NAMALWA (cell line): Measurements from ENCODE around the gene MYLIP.

Experiments used
- DNase-seq: peaks from one replicate; pipeline ENCODE4 v3.0.0-alpha.2; 2015; ENCODE audit warnings: low spot score

The MYLIP gene

DNA sequence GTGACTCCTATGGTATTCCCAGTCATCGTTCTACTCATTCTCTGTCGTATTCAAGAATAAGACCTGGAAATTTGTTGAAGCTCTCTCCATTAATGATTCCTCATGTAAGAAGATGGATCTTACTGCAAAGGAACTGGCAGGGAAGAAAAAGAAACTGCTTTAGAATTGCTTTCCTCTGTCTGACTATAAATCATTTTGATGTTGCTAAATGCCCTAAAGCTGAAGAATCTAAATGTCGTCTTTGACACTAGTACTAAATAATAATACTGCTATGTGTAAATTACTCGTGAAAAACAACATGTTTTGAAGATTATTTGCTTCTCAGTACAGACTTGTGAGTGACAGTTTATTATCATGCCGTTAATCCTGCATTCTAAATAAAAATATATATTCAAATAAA, 20.5 kb upstream of the MYLIP start:
- no peak for DNase-seq

DNA sequence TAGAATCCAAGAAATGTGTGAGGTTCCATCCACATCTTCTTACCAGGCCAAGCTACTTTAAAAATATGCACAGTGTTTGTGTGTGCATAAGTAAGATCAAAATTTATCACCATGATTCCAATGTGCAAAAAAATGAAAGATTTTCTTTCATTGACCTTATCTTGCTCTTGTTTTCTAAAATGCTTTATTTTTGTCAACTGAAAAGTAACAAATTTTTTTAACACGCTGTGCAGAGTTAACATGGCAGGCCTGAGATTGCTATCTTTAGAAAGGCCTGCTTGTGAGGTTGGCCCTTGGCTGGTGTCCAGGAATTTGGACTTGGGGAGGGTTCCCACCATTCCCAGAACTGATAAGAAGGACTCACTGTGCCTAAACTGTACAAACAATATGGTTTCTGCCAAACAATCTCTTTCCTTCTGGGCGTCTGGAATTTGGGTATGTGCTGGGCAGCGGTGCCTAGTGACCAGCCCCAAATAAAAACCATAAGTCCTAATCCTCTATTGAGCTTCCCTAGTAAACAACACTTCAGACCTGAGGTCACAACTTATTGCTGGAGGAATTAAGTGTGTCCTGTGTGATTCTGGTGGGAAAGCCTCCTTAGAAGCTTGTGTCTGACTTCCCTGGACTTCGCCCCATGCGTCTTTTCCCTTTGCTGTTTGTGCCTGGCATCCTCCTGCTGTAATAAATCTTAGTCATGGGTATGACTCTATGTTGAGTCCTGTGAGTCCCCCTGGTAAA, 19.8 kb upstream of the MYLIP start:
- DNase-seq, result no peak

DNA sequence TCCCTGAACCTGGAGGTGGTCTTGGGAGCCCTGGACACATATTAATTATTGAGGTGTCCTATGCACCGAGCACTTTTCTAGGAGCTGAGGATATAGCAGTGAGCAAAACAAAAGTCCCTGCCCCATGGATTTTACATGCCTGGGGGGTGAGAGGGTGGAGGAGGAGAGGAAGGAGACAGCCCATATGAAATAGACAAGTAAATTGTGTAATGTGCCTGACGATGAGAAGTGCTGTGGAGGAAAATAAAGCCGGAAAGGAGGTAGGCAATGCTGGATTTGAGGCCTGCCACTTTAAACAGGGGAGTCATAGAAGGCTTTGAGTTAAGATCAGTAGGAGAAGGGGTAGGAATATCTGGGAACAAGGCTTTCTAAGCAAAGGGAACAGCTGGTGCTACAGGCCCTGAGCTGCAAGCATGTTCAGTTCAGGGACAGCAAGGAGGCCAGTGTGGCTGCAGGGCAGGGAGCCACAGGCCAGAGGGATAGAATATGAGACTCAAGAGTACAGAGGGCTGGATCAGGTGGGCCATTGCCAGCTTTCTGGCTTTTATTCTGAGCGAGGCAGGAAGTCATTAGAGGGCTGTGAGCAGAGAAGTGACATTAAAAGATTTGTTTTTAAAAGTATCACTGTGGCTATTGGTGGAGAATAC, 19.1 kb upstream of the MYLIP start:
- no peak for DNase-seq

DNA sequence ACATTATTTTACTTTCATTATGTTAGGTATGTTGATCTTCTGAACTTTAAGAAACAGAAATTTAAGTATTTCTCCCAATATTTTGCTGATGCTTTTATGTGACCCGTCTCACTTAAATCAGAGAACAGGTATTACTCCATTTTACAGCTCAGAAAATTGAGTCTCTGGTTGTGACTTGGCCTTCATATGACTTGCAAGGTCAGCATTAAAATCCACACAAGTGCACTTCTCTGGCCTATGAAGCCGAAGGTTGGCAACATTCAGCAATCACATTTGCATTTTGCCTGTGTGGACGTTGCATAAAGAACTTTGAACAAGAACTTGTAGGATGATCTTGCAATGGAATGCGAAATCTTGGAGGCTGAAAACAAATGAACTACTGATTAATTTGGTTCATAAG, 10.1 kb upstream of the MYLIP start:
- no peak for DNase-seq

DNA sequence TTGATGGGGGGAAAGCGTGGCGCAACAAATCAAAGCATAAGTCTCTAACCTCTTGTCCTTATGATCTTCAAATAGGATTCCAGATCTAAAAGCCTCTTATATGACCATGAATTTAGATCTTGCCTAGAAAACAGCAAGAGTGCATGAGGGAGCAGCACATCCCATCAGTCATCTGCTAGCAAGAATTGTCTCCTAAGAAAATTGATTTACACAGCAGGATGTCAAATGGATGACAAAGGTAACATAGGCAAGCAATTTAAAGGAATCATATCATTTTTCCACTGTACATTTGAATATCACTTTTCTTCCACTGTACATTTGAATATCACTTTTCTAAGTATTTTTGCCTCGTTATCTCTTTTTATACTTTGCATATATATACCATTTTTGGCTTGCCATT, 7.5 kb upstream of the MYLIP start:
- DNase-seq, result no peak

DNA sequence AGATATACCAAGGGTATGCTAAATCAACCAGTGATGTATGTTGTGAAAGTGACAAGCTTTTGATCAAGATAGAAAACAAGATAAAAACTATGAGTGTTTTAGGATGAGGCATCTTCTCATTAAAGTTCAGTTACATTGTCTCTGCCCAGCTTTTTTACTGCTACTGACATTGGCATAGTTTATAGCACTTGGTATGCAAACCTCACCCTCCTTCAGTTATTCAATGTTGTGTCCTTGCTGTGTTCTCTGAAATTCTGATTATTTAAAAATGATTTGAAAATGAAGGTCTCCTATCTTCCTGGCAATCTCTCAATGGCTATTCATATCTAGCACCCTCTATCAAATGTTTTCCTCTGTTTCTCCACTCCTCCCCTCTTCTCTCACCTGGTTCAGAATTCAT, 6.7 kb upstream of the MYLIP start:
- DNase-seq, result no peak

DNA sequence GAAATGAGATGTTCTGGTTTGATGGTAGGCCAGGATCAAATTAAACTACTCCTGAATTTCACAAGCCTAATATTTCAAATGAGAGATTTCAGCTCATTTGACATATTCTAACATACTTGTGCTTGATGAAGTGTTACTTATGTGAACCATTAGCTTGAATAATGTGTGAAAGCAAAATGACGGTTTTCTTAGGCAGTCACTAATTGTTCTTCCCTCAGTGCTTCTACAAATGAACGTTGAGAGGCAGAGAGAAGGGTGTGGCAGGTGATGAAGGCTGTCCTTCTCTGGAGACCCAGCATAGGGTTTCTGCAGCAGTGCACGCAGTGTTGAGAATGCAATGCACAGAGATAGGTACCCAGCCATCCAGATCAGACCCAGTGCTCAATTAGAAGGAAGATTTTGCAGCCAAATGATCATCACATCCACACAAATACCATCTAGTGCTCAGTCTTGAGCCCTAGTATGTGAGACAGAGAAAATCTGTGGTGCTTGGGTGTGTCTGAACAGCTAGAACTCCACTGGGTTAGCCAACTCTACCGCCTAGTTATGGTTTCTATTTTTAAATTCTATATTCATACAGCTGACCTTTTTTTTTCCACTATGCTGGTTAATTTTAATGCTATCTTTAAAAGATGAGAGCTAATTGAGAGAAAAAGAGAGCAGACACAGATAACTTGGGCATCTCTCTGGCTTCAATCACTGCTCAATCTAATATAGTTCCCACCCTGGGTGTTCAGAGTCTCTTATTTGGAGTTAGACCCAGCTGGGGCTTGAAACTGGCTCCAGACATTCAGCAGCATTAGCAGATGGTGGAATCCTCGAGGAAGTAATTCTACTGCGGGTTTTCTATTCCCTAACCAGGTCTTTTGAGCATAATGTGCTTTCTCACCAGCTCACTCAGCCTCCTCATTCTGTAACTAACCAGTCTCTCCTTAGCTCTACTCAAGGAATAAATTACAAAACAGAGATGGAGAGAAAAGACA, 4.4 kb upstream of the MYLIP start:
- peak; percentile 3 for DNase-seq

DNA sequence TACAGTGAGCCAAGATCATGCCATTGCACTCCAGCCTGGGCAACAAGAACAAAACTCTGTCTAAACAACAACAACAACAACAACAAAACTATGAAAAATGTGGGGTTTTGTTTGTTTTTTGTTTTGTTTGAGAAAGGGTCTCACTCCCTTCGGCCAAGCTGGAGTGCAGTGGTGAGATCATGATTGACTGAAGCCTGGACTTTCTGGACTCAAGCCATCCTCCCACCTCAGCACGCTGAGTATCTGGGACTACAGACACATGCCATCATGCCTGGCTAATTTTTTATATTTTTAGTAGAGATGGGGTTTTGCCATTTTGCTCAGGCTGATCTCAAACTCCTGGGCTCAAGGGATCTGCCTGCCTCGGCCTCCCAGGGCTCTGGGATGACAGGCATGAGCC, 2.8 kb upstream of the MYLIP start:
- DNase-seq, result no peak

DNA sequence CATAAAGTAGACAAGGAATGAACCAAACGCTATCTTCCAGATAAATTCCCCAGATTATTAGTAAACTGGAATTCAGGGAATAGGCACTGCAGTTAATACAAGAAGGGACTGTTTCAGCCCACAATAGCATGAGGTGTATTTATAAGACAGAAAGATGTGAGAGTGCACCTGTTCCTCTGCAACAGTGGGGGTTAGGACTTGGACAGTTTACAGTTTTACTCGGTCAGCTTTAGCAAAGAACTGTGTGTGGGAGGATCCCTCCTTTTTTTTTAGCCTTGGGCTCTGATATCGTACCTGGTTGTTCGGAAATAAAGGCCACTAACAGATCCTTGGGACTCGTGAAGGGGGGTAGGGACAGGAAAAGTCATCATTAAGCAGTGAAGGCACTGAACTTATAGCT, 2.0 kb upstream of the MYLIP start:
- DNase-seq, result no peak

DNA sequence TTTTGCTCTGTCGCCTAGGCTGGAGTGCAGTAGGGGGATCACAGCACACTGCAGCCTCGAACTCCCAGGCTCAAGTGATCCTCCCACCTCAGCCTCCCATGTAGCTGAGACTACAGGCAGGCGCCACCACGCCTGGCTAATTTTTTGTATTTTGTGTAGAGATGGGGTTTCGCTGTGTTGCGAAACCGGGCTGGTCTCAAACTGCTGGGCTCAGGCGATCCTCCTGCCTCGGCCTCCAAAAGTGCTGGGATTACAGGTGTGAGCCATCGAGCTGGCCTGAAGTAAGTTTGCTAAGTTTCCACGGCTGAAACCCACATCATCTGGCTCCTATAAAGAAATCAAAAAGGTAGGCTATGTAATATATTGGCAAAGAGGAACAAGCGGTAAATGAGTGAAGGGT, 1.4 kb upstream of the MYLIP start:
- DNase-seq, result no peak

DNA sequence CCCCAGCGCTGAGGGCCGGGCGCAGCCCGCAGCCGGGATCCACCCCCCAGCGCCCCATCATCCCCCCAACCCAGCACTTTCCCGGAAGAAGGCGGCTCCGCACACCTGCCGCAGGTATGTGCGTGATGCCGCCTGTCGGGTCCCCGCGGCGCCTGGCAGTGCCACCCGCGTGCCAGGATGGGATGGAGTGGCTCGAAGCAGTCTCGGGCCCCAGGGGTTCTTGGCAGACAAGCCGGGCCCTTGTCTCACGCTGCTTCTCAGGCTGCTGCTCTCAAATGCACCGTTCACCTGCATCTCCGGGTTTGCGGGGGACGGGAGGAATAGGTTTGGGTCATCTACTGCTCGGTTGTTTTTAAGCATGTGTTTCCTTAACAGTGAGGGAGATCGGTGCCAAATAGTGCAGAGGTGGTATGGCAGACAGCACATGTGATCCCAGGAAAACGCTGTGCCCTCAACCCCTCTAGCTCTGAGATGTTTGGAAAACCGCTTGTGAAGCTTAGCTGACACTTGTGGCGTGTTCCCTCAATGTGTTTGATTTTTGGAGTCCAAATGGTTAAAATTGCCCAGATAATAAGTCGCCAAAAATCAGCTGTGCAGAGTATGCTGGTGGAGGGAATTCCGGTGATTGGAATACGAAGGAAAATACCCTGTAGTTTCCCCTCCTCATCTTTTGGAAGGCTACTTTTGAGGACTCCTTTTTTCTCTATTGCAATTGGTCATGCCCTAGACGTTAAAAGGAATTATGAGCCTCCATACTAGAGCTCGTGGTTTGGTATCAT, 926 bp downstream of the MYLIP start:
- DNase-seq, result peak; percentile 63

DNA sequence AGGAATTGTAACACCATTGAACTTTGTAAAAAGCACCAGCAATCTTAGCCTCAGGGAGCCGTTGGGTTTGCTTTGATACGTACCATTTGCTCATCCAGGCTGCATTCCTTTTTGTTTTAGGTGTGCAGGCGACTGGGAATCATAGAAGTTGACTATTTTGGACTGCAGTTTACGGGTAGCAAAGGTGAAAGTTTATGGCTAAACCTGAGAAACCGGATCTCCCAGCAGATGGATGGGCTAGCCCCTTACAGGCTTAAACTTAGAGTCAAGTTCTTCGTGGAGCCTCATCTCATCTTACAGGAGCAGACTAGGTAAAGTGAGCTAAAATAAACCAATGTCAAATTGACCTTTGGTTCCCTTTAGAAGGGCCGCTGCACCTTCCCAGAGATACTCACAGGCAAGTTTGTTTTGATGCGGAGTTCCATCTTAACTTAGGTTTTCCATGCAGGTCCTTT, 1.6 kb downstream of the MYLIP start:
- DNase-seq, result no peak

DNA sequence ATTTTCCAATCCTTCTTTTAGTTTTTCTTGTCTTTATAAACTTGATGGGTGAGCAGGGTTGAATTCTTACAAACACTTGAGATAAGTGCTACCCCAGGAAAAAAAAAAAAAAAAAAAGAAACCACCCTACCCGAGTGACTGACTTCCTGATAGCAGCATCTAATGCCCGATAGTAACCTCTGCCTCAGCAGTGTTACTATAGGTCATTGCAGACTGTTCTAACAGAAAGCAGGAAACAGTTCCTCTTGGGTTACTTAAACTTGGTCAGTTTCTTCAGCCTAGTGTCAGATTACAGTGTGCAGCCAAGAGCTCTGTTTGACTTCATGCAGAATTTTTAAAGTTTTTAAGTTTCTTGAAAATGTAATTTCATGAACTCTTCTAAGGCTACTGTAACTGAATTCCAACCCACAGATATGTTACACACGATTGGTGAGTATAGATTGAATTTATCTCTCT, 2.1 kb downstream of the MYLIP start:
- DNase-seq, result peak; percentile 93

DNA sequence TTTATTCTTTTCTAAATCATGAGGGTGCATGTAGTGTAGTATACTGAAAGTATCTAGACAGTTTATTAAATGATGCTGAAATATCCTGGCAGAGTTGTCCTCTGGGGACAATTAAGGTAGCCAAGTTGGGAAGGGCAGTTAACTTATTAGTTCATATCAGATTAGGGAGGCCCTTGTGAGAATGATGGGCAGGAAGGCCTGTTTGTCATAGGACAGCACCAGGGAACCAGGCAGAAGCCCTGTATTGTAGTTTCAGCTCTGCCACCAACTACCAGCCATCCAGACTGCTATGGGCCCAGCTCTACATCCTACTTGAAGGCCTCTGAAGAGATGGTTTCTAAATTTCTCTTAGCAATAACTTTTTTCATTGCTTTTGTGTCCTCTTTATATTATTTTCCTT, 4.0 kb downstream of the MYLIP start:
- DNase-seq, result no peak

DNA sequence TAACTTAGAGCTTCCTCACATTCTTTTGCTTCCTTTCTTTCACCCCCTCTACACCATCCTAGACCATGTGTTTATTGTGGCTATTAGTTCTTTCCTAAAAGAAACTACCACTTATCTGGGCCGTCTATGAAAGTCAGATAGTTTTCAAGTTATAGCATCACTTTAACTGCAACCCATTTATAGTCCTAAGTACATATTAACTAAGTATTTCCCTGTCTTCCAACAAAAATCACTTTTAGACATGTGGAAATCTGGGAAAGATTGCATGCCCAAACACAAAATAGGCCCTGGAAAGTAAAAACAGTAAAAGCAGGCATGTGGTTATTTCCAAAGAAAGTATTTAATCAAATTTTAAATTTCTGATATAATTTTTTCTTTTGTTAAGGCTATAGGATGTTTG, 5.5 kb downstream of the MYLIP start:
- DNase-seq, result no peak

DNA sequence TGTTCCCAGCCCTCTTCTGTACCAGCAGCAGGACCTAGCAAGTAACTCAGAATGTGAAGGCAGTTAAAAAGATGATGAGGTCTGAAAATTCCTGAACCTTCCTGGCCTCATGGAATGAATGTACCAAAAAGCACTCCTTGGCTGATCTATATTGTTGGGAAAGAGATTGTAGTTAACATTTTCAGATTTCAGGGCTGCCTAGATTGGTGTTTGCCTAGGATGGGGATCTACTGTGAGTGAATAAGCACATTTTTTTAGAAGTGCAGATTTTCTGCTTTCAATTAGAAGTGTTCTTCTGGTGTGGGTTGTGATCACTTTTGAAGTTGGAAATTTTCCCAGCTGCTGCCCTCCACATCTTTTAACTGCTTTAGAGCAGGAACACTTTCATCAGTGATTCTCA, 6.2 kb downstream of the MYLIP start:
- no peak for DNase-seq

DNA sequence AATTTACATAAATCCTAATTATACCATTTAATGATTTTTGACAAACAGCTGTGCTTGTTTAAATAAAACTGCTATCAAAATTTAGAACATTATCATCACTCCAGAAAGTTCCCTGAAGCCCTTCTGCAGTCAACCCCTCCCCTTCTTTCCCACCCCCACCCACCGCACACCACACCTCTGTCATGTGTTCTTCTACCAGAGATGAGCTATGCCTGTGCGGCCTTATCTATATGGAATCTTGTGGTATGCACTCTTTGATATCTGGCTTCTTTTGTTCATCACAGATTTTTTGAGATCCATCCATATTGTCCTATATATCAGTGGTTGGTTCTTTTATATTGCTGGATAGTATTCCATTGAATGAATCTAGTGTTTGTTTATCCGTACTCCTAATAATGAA, 7.2 kb downstream of the MYLIP start:
- DNase-seq, result no peak

DNA sequence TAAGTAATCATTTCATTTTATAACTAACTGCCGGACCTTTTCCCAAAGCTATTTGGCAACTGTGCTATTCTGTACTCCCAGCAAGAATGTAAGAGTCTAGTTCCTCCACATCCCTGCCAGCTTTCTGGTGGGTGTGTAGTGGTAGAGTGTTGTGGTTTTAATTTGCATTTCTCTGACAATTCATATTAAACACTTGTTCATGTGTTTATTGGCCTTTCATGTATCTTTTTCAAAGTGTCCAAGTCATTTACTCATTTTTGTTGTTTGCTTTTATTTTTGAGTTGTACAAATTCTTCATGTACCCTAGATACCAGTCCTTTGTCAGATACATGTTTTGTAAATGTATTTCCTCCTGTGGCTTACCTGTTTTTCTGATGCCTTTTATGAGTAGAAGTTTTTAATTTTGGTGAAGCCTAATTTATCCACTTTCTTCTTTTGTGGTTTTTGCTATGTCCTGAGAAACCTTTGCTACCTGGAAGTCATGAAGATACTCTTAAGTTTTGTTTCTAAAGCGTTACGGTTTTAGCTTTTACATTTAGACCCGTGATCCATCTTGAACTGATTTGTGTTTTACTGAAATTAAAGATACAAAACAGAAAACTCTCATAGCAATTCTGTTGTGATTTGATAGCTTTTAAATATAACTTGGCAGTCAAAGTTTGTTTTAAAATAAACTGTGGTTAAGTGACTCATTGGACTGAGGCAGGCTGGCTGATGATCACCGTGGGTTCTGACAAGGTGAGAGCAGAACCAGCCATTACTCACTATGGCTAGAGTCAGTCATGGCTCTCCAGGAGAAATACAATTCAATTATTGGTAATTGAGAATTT, 8.0 kb downstream of the MYLIP start:
- DNase-seq, result no peak

DNA sequence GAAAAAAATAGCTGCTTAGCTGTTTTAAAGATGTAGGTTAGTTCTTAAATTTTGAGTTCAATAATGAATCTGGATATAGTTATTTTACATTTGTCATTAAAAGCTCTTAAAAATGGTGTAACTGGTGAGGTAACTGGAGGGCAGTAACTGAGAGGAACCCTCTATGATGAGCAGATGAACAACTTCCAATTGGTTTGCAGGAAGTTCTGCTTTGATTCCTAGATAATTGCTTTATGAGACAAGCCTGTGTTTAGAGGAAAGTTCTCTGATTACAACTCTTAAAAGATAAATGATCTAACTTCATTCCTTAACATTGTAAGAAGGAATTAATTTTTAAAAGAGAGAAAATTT, 8.5 kb downstream of the MYLIP start:
- DNase-seq, result no peak

DNA sequence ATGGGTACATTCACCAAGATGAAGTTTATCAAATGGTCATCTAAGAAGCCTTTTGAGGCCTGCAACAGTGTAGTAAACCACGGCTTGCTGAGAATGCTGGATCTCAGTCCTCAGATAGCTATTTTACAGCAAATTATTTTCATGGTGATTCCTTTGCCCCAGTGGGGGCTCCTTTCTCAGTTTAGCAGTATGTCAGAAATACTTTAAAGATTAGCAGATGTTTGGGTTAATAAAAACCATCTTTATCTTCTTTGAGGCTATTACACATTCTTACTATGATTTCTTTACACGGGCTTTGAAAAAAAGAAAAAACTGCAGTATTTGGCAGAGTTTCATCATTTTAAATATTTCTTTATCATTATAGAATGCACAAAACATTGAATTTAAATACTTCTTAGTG, 10.7 kb downstream of the MYLIP start:
- no peak for DNase-seq

DNA sequence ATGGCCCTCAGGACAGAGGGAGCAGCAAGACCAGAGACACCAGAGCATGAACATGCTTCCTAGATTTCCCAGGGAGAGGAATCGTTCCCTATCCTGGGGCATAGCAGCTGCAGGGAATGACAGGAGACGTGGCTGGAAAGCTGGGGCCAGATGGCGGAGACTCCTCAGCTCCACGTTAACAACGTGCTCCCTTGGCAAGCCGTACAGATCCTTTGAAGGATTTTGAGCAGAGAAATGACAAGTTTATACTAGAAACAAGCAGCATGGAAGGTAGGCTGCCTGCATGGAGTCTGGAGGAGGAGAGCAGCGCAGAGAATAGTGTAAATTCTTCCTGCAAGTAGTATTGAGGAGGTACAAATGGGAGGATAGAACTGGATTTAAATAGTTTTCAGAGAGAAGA, 11.7 kb downstream of the MYLIP start:
- no peak for DNase-seq
